Stimulated activated CD4-positive, alpha-beta T cell treated with anti-CD3 and anti-CD28 coated beads, Interleukin-4, amount 100 ng/mL, for 1 hour (primary cell): Measurements from ENCODE around the gene NABP1.
"Not testable (repeated sequence)": the region's sequence is repeated elsewhere in the genome, so short reads cannot be mapped to it uniquely, and the experiment has no call there.

ENCODE experiments used
- DNase-seq: peaks from one replicate; pipeline ENCODE4 v3.0.0-alpha.2; 2020

NABP1 gene, protein sequence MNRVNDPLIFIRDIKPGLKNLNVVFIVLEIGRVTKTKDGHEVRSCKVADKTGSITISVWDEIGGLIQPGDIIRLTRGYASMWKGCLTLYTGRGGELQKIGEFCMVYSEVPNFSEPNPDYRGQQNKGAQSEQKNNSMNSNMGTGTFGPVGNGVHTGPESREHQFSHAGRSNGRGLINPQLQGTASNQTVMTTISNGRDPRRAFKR

DNA sequence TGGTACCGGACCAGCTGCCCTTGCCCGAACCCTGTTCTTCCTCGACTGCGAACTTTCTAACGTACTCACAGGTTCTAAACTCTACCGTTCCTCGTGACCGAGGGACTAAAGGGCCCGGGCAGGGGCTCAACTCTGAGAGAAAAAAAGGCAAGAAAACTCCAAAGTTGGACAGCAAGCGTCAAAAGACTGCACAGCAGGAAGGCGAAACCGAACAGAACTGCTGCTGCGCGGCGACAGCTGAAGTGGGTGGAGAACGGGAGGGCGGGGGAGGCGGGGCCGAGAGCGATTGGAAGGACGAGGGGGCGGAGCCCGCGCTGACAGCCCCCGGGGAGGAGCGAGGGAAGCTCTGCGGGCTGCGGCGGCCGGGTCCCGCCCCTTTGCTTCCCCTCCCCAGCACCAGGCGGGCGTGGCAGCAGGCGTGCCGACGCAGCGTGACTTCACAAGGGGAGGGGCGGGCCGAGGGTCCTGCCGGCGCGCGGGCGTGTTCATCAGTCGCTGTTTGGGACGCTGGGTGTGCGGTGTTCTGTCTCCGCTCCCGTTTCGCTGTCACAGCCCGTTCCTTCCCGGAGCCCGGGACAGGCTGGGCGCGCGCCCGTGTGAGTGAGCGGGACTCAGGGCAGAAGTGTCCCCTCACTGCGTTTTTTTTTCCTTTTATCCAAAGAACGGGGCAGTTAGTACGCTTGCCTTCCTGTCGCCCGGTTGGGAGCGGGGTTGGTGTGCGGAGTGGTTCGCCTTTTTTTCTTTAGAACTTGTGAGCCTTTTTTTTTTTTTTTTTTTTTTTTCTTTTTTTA lies at the start of gene NABP1:
TSS of gene NABP1 (plus strand) at position 491 of the 791 bp plus-strand sequence. CDS start 479 bp downstream, outside the sequence.
- peak; percentile 99 for DNase-seq

DNA sequence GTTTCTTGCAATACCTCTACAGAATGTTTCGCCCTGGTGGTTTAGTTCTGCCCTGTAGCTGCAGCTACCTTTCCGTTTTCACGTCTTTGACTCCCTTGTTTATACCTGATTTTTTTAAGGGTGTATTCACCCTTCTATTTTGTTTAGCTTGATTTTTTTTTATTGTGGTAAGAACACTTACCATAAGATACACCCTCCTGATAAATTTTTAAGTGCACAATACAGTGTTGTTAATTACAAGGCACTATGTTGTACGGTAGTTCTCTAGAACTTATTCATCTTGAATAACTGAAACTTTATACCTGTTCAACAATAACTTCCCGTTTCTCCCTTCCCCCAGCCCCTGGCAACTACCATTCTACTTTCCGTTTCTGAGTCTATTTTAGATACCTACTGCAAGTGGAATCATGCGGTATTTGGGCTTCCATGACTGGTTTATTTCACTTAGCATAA lies 48.9 kb upstream of the NABP1 start:
- peak; percentile 14 for DNase-seq

DNA sequence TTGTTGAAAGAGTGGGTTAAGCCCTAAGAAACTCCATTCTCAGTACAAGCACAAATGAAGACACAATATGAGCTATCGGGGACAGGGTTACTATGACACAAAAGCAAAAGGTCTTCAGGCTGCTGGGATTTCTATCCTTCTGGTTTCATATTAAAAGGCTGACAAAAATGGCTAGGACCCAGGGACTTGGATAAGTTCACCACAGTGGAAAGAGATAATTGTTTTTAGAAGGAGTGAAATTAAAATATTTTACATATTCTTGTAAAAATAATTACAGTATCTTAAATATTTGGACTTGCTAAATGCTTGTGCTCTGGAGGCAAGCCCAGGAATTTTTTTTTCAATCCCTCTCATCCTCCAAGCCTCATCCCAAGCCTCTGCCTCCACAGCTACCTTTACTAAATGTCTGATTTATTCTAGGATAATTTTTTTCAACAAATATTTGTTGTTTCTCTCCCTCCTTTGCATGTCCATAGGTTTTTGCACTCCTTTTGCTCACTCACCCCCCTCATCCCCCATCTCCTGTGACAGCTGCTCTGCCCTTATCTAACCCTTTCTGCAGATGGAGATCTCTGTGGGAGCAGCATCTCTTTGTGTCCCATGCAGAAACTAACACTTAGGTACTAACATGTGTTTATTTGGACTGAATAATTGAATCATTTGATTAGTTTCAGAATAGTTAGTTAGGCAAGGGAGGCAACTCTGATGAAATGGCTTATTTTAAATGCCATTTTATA lies 47.8 kb upstream of the NABP1 start:
- DNase-seq, result no peak

DNA sequence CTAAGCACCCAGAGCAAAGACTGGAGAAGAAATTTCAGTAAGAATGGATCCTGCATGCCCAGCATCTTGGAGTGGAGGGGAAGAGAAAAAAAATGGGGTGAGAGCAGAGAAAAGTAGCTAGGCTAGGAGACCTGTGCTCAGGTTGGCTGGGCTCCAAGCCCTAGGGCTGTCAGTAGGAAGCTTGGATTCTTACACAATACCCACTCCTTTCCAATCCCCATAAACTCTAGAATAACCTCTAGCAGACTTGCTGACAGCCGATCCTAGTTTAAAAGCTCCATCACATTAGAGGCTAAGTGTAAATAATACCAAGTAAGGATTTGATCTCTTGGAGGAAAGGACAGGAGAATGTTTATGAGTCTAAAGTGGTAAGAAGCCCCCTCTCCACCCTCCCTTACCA lies 46.2 kb upstream of the NABP1 start:
- DNase-seq, result no peak

DNA sequence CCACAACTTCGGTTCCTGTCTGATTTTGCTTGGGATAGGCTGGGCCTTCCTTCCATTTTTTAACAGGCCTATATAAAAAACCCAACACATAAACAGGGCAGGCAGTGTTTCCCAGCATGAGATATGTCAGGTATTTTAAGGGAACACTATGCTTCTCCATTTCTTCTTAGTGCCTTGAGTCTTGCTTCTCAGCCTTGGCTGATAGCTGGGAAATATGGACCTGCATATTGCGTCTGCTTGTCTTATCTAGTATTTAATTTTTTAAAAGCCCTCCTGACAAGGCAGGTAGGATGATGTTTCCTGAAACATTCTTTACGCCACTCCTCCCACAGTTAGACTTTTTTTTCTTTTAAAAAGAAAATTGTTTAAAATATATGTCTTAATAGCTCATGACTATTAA lies 45.5 kb upstream of the NABP1 start:
- no peak for DNase-seq

DNA sequence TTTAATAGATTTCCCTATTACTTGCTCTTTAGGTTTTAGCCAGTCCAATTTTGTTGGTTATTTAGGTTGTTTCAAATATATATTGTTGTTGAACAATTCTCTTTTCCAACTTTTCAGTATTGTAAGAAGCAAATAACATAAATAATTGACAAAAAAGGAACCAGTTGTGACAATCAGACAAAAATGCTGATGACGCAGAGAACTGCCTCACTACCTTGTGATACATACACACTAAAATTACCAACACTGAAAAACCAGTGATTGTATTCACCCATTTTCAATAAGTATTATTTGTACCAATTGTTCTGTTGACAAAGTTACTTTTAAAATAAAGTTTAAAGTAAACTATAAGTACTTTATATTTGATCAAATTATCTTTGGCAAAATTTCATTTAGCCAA lies 43.1 kb upstream of the NABP1 start:
- no peak for DNase-seq

DNA sequence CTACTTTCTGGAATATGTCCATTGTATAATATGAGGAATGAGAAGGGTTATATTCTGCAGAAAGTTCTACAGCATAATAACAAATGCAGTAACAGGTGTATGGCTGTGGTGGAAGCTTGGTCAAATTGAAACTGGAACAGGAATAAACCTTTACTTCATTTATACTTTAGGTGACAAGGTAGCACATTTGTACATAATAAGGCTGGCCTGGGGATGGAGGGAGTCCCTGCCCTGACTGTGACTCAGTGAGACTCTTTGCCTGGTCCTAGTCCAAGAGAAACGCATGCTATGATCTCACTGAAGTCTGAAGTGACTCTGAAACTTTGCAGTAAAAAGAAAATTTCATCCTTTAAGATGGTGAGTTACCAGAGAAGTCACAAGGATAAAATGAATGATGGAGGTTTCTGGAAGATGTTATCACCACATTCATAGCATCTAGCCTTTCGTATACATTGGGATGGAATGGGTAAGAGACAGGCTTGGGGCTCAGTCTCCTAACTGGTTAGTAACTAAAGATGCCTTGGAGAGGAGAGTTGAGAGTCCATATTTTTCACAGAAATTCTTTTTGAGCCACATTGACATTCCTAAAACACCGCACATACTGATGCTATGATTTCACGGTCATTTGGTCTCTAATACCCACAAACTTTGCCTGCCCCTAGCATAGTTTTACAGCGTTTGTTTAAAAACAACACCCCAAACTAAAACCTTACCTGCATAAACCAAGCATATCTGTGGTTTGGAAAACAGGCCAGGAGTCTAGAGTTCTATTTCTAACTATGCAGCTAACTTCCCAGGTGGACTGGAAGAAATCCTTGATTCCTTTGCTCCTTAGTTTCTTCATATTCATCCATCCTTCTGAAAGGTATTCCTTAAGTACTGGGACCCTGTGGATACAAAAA lies 42.4 kb upstream of the NABP1 start:
- DNase-seq, result no peak

DNA sequence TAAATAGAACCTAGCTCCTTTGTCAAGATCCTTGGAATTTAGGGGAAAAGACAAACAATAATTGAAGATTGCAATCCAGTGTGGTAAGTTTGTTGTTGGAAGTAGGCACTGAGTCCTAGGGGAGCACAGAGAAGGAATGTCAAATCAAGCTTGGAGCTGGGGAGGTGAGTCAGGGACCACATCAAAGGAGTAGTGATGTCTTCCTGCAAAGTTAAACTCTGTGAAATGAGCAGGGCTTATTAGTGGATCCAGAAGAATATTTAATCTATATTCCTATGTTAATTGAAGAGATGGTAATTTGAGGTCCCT lies 41.7 kb upstream of the NABP1 start:
- DNase-seq, result no peak

DNA sequence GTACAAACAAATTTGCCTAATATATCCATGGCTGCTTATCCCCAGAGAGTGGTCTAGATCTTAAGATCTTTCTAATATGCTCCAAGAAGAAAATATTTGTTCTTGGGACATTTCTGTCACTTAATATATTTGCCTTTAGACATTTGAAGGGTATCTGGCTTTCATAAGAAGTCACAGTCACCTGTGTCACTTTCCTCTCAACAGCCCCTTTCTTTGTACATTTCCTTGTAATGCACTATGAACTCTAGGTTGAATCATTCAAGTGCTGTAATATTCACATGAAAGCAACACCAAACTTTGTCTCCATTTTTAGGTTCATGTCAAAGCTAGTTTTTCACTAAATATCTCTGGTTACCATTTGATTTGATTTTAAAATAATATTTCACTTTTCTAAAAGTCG lies 41.4 kb upstream of the NABP1 start:
- DNase-seq, result no peak

DNA sequence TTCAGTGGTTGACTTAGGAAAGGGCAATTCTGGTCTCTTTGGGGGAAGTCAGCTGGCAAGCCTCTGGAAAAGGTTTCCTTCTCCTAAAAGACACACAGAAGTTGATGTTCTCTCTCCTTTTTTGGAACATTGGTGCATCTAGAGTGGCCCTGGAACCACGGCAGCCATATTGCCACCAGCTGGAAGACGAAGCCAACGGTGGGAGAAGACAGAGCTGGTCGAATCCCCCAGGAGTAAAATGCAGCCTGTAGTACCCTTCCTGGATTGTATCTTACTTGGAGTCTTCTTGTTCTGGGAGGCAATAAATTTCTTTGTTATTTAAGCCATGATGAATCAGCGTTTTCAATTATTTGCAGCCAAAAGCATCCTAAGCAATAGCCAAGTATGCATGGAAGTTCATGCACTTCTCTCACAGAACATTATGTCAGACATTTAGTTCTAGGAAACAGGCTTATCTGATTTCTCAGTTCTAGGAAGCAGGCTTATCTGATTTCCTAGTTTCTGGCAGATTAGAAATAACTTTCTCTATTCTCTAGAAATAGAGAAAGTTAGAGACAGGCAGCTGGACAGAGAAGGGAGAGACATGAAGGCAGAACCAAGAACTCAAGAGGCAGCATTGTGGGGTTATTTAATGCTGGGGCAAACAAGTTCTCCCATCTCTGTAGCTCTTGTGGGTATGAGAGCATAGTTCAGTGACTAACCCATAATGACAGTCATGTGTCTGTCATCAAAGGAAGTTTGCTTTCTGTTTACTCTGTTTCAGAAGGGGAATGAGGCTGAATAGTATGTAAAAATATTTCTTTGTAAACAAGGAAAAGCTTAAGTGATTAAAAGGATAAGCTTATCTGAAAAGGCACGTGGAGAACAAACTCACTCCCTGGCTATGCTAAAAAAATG lies 40.5 kb upstream of the NABP1 start:
- DNase-seq, result no peak

DNA sequence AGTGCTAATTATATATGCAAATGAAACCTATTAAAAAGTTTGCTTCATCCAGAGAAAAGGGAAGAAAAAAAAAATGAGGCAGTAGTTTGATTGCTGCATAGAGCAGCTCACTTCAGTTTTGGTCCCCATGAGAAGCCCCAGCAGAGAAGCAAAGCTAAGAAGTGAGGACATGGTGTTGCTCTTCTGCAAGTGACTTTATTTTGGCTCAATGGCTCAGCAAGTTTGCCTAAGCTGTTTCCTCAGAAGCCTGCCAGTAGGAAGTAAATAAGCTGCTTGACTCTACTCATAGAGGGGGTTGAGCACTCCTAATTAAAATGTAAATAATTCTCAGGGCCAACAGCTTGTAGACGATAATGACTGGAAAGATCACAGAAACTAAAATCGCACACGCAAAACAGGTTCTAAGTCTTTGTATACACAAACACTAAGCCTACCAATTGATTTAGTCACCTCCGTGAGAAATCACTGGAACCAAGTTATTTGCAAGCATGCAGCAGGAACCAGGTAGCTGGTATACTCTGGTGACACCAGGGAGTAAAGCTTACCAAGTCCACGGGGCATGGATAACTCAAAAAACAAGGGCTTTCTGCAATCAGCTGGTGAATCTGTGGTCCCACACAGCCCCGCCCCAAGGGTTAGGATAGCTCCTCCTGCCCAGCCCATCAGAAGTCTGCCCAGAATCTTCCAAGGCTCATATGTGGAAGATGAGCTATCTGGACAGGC lies 39.7 kb upstream of the NABP1 start:
- DNase-seq, result no peak

DNA sequence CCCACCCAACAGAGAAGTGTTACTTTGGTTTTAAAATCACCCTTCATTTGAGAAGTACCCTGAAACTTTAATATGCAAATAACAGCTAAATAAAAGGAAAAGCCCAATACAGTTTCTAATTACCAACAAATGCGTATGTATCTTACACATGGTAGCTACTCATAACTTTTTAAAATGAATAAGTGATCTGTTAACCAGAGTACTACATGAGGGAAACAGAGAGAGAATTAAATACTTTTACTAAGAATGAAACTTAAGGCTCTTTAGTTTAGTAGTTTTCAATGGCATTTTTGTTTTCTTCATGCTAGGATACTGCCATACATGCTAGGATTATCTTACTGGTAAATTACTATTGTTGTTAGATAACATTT lies 39.1 kb upstream of the NABP1 start:
- DNase-seq, result no peak

DNA sequence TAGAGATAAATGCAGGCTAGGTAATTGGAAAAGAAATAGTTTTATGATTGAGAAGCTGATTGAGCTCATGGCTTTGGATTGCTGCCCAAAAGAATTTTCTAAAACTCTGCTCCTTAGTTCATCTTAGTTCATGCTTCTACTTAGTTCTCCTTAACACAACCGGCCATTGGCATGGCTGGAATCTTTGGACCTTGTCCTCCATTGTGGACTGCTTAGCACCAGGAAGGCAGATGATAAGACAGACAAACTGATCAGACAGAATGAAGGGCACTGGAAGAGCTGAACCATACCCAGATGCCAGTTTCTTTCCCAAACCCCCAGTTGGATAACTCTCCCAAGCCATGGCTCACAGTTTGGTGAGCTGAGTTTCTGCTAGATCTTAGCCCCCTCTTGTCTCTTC lies 36.3 kb upstream of the NABP1 start:
- DNase-seq, result no peak

DNA sequence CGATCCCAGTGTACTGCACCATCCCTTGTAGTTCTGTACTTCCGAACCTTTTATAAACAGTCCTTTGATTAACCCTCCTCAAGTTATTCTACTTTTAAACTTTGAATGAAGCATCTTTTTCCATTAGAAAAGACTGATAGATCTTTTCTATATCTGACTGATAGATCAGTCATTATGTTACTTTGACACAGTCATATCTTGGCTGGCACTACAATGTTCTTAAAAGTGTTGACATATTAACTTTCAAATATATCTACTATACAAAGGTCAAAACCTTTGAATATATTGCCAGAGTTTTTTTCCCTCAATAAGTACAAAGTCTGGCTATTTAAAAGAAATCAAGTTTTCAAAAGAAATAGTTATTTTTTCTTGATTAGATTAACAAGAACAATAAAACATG lies 35.4 kb upstream of the NABP1 start:
- no peak for DNase-seq

DNA sequence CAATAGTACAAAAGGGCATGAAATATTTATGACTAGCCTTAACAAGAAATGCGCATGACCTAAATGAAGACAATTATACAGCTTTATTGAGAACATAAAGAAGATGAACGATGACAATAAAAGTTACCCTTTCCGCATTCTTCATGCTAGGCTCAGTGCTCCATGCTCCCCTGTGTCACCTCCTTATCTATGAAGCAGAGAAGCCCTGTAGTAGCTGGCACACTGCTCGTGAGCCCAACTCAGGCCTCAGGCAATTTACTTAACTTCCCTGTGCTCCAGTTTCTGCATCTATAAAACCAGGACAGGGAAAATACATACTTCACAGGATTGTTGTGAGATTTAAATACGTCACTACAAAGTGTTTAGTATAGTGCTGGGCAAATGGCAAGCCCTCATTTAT lies 34.5 kb upstream of the NABP1 start:
- DNase-seq, result no peak

DNA sequence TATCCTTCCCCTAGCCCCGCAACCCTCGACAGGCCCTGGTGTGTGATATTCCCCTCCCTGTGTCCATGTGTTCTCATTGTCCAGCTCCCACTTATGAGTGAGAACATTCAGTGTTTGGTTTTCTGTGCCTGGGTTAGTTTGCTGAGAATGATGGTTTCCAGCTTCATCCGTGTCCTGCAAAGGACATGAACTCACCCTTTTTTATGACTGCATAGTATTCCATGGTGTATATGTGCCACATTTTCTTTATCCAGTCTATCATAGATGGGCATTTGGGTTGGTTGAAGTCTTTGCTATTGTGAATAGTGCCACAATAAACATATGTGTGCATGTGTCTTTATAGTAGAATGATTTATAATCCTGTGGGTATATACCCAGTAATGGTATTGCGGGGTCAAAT lies 33.3 kb upstream of the NABP1 start:
- DNase-seq, result not testable (repeated sequence)

DNA sequence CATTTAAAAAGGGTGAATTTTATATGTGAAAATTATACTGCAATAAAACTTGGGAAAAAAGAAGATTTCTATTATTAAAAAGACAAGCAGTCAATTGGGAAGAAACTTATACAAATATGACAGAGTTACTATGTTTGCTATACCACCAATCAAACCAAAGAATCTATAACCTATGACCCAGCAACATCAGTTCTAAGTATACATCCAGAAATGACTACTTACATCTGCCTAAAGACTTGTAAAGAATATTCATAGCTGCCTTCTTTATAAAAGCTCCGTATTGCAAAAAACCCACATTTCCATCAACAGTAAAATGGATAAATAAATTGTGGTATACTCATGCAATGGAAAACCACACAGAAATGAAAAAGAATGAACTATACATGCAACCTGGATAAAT lies 32.9 kb upstream of the NABP1 start:
- no peak for DNase-seq

DNA sequence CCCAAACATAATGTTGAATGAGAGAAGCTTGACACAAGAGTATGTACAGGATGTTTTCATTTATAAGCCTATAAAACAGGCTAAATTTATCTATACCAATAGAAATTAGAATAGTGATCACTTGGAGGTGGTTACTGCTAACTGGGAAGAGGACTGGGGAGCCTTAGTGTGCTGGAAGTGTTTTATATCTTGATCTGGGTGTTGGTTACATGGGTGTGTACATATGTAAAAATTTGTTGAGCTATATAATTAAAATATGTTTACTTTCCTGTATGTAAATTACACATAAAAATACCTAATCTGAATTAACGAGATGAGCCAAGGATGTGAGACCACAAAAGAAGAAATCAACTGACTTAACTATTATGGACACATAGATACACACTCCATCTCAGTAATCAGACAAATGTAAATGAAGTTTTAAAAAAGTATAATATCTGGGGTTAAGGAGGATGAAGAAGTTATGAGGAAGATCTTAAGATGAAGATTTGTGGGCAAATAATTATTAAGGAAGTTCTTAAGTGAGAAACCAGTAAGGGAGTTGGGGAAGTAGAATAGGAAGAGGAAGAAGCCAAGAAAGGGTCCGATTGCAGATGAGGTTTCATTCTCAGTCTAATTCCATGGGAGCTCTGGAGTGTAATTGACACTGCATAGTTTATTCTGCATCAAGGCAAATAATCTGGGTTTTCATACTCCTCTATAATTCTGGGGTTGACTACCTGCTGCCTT lies 32.3 kb upstream of the NABP1 start:
- no peak for DNase-seq

DNA sequence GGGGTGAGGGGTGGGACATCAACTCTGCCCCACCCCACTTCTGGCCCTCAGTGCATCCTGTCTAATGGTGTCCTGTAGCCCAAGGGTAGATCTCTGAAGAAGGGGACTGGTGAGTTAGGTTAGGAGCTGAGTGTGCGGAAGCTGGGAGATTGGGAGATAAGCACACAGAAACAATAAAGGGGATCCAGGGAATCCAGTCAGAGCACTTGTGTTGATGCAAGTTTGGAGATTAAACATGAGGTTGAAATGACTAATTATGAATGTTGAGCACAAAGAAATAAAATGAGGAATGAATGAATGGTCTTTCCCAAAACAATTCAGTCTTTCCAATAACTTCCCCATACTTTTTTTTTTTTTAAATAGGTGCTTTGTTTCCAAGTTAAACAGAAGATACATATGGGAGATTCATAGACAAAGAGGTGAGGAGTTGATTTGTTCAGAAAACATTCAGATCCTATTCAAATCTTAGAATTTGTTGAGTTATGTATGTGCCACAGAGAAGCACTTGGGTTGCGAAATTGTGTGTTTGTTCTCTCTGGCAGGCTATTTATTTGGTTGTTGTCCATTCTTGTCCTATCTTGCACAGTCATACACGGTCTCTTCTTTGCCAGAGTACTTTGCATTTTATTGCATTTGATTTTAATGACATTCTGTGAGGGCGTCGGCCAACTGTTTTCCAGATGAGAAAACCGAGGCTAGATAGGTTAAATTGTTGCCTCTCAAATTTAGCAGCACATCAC lies 31.6 kb upstream of the NABP1 start:
- DNase-seq, result no peak

DNA sequence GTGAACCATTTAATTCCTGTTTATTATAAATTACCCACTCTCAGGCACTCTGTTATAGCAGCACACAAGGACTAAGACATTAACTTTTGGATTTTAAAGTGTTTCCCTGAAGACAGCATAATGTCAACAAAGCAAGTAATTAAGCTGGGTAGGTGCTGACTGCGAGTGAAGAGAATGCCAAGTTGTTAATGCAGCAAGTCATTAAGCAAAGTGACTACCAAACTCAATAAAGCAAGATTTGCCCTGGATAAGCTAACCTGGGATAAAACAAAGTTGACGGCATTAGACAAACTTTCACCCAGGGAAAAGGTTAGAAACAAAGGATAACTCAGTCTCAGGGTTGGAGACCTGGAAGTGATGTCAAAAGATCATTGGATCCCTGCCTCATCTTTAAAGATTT lies 28.4 kb upstream of the NABP1 start:
- no peak for DNase-seq
